GM23338 (cell line): ENCODE data around the gene GPSM1.

Experiments used
- CREB1 ChIP-seq: fragments of 250-450 bp; sonication (Bioruptor Pico); IDR thresholded peaks from 2 replicates; pipeline ENCODE4 v1.5.0; 2020; ENCODE audit warnings: low read depth, mild to moderate bottlenecking, moderate library complexity
- CTCF ChIP-seq, 2 experiments: fragments of 200-600 bp in 1 of 2; sonication (generic) in 1 of 2; conservative IDR thresholded peaks; 2 replicates each; pipeline versions ENCODE4 v1.5.1 to v1.6.1; 2016 to 2017; ENCODE audit warnings: antibody characterized with exemption in 2 of 2, low read depth in 2 of 2, mild to moderate bottlenecking in 2 of 2, moderate library complexity in 1 of 2
- EZH2 ChIP-seq: fragments of 200-600 bp; sonication (generic); IDR thresholded peaks from one replicate; pipeline ENCODE4 v1.8.0; 2017; ENCODE audit warnings: antibody characterized with exemption, mild to moderate bottlenecking, low read depth; ENCODE audit not compliant: unreplicated experiment
- JUNB ChIP-seq: IDR thresholded peaks from one replicate; pipeline ENCODE4 v1.6.1; 2016; ENCODE audit warnings: antibody characterized with exemption; ENCODE audit not compliant: unreplicated experiment
- POLR2AphosphoS5 ChIP-seq: IDR thresholded peaks from 2 replicates; pipeline ENCODE4 v1.6.1; 2016; ENCODE audit warnings: antibody characterized with exemption, low read depth
- REST ChIP-seq: IDR thresholded peaks from one replicate; pipeline ENCODE4 v1.6.1; 2018; ENCODE audit warnings: antibody characterized with exemption; ENCODE audit not compliant: unreplicated experiment

- TF ChIP-seq CTCF (conservative IDR thresholded peaks at IDR 0.05; ENCODE audit: low read depth in 2 of 2) (no peak), POLR2AphosphoS5 (no peak), CREB1 (CRISPR knock-in tag) (no peak), EZH2 (no peak), REST (no peak), JUNB (no peak)
Measured at GRCh38 chr9:136372006-136372405, 44.7 kb downstream of the GPSM1 start.
